Measurements from ENCODE around the gene MELK.

MELK gene

GRCh38 chr9:36576866-36577265 lies 4.2 kb downstream of the MELK start:
- H3K9me3 ChIP-seq (ENCODE audit: control insufficient read depth, low read length), result no peaks in the 10 kb centered on the region
- H3K36me3 ChIP-seq (ENCODE audit: control insufficient read depth, insufficient read depth, low read length), result peaks cover 39% of the 10 kb centered on the region
- WGBS, 2 experiments (ENCODE audit: insufficient coverage in 2 of 2), result 100% methylated on average over 3 of the region's 3 CpGs
- H3K4me3 ChIP-seq (ENCODE audit: extremely low read depth, insufficient read depth, low read length, poor library complexity, severe bottlenecking), result no peak overlapping the region
- H3K27ac ChIP-seq (ENCODE audit: low read depth, low read length, severe bottlenecking), result no peak overlapping the region
- no peaks in the 10 kb centered on the region for H3K4me1 ChIP-seq (ENCODE audit: control insufficient read depth, insufficient read depth, low read length, poor library complexity, severe bottlenecking)

- Histone ChIP-seq H3K4me3 (ENCODE audit: extremely low read depth, insufficient read depth, low read length, poor library complexity, severe bottlenecking) (no peak overlapping the region), H3K36me3 (ENCODE audit: control insufficient read depth, insufficient read depth, low read length) (peaks cover 62% of the 10 kb centered on the region), H3K27ac (ENCODE audit: low read depth, low read length, severe bottlenecking) (no peak overlapping the region), H3K4me1 (ENCODE audit: control insufficient read depth, insufficient read depth, low read length, poor library complexity, severe bottlenecking) (peaks cover 9% of the 10 kb centered on the region), H3K9me3 (ENCODE audit: control insufficient read depth, low read length) (no peaks in the 10 kb centered on the region)
- WGBS, 2 experiments (ENCODE audit: insufficient coverage in 2 of 2), result 75 to 85% methylated on average over 4 of the region's 7 CpGs
Measured at GRCh38 chr9:36584620-36585460, 12.1 kb downstream of the MELK start.

GRCh38 chr9:36590231-36590630 lies 17.5 kb downstream of the MELK start:
- Histone ChIP-seq H3K4me3 (ENCODE audit: extremely low read depth, insufficient read depth, low read length, poor library complexity, severe bottlenecking) (no peak overlapping the region), H3K9me3 (ENCODE audit: control insufficient read depth, low read length) (no peaks in the 10 kb centered on the region), H3K4me1 (ENCODE audit: control insufficient read depth, insufficient read depth, low read length, poor library complexity, severe bottlenecking) (no peaks in the 10 kb centered on the region), H3K27ac (ENCODE audit: low read depth, low read length, severe bottlenecking) (no peak overlapping the region), H3K36me3 (ENCODE audit: control insufficient read depth, insufficient read depth, low read length) (peaks cover 90% of the 10 kb centered on the region)
- 92 to 100% methylated on average over 1 of the region's 1 CpG for WGBS, 2 experiments (ENCODE audit: insufficient coverage in 2 of 2)

- H3K9me3 ChIP-seq (ENCODE audit: control insufficient read depth, low read length), result no peaks in the 10 kb centered on the region
- no peaks in the 10 kb centered on the region for H3K4me1 ChIP-seq (ENCODE audit: control insufficient read depth, insufficient read depth, low read length, poor library complexity, severe bottlenecking)
- WGBS, 2 experiments (ENCODE audit: insufficient coverage in 2 of 2), result 90 to 100% methylated on average over 1 to 2 of the region's 4 CpGs
- no peak overlapping the region for H3K4me3 ChIP-seq (ENCODE audit: extremely low read depth, insufficient read depth, low read length, poor library complexity, severe bottlenecking)
- H3K27ac ChIP-seq (ENCODE audit: low read depth, low read length, severe bottlenecking), result no peak overlapping the region
- H3K36me3 ChIP-seq (ENCODE audit: control insufficient read depth, insufficient read depth, low read length), result peaks cover 98% of the 10 kb centered on the region
Measured at GRCh38 chr9:36592801-36593583, 20.3 kb downstream of the MELK start.

DNA sequence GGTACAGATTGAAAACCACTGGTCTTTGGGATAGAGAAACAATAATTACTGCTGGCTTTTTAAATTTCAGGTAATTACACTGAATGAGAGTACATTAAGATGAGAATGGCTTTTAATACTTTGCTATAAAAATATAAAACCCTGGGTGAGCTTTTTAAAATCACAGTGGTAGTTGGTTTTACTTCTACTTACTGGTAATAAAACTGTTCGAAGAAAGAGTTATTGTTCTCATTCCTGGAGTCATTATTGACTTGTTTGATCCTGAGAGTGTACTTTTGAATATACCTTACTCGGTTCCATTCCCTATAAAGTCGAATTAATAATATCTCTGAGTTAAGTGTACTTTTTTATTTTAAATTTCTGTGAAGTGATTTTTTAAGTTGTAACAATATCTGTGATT lies 21.5 kb downstream of the MELK start:
- H3K9me3 ChIP-seq (ENCODE audit: control insufficient read depth, low read length), result no peaks in the 10 kb centered on the region
- H3K27ac ChIP-seq (ENCODE audit: low read depth, low read length, severe bottlenecking), result no peak overlapping the region
- no peak overlapping the region for H3K4me3 ChIP-seq (ENCODE audit: extremely low read depth, insufficient read depth, low read length, poor library complexity, severe bottlenecking)
- no peaks in the 10 kb centered on the region for H3K4me1 ChIP-seq (ENCODE audit: control insufficient read depth, insufficient read depth, low read length, poor library complexity, severe bottlenecking)
- peaks cover 97% of the 10 kb centered on the region for H3K36me3 ChIP-seq (ENCODE audit: control insufficient read depth, insufficient read depth, low read length)
- 100% methylated on average over 1 of the region's 3 CpGs; no CpG with 5 or more reads in 1 of the 2 experiments for WGBS, 2 experiments (ENCODE audit: insufficient coverage in 2 of 2)

- Histone ChIP-seq H3K36me3 (ENCODE audit: control insufficient read depth, insufficient read depth, low read length) (peaks cover 88% of the 10 kb centered on the region), H3K4me3 (ENCODE audit: extremely low read depth, insufficient read depth, low read length, poor library complexity, severe bottlenecking) (no peak overlapping the region)
- WGBS, 2 experiments (ENCODE audit: insufficient coverage in 2 of 2), result 100% methylated on average over 1 of the region's 2 CpGs; no CpG with 5 or more reads in 1 of the 2 experiments
Measured at GRCh38 chr9:36597412-36598178, 24.9 kb downstream of the MELK start.

DNA sequence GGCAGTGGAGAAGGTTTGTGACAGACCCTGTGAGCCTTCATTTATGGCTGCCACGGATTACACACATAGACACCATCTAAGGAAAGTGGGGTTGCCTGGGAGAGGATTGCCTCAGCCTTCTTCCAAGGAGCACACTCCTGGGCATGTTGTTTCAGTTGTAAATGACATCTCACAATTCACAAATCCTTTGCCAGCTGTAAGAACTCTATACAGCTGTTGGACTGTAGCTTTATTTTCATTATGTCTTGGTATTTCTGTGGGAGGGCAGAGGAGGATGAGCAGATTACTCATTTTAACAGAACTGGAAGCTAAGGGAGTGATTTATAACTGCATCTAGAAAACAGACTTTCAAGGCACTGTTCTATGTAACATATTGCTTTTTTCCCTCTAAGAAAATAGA lies 25.6 kb downstream of the MELK start:
- H3K9me3 ChIP-seq (ENCODE audit: control insufficient read depth, low read length), result no peaks in the 10 kb centered on the region
- H3K27ac ChIP-seq (ENCODE audit: low read depth, low read length, severe bottlenecking), result no peak overlapping the region
- H3K4me3 ChIP-seq (ENCODE audit: extremely low read depth, insufficient read depth, low read length, poor library complexity, severe bottlenecking), result no peak overlapping the region
- 100% methylated on average over 1 of the region's 1 CpG; no CpG with 5 or more reads in 1 of the 2 experiments for WGBS, 2 experiments (ENCODE audit: insufficient coverage in 2 of 2)
- H3K4me1 ChIP-seq (ENCODE audit: control insufficient read depth, insufficient read depth, low read length, poor library complexity, severe bottlenecking), result no peaks in the 10 kb centered on the region
- H3K36me3 ChIP-seq (ENCODE audit: control insufficient read depth, insufficient read depth, low read length), result peaks cover 82% of the 10 kb centered on the region

More at GRCh38 chr9:36597412-36598178, 24.9 kb downstream of the MELK start:
- Histone ChIP-seq H3K4me1 (ENCODE audit: control insufficient read depth, insufficient read depth, low read length, poor library complexity, severe bottlenecking) (no peaks in the 10 kb centered on the region), H3K9me3 (ENCODE audit: control insufficient read depth, low read length) (no peaks in the 10 kb centered on the region), H3K27ac (ENCODE audit: low read depth, low read length, severe bottlenecking) (no peak overlapping the region)

DNA sequence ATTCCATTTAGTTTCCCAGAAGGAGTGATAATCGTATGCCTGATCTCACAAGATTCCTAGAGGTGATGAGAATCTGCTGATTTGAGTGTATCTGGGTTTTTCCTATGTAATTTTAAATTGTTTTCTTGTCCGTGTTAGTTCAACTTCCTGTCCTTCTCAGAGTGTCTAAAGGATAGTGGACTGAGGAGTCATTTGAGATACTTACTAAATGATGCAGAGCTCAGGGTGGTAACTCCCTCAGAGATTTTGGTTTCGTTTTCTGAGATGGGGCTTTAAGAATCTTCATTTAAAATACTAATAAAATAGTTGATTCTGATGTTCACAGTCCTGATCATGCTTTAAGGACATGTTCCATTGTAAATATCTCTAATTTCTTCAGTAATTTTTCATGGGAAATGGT lies 30.3 kb downstream of the MELK start:
- H3K4me1 ChIP-seq (ENCODE audit: control insufficient read depth, insufficient read depth, low read length, poor library complexity, severe bottlenecking), result no peaks in the 10 kb centered on the region
- no peak overlapping the region for H3K4me3 ChIP-seq (ENCODE audit: extremely low read depth, insufficient read depth, low read length, poor library complexity, severe bottlenecking)
- peaks cover 74% of the 10 kb centered on the region for H3K36me3 ChIP-seq (ENCODE audit: control insufficient read depth, insufficient read depth, low read length)
- 100% methylated on average over 2 of the region's 3 CpGs; no CpG with 5 or more reads in 1 of the 2 experiments for WGBS, 2 experiments (ENCODE audit: insufficient coverage in 2 of 2)
- H3K27ac ChIP-seq (ENCODE audit: low read depth, low read length, severe bottlenecking), result no peak overlapping the region
- H3K9me3 ChIP-seq (ENCODE audit: control insufficient read depth, low read length), result no peaks in the 10 kb centered on the region

- peaks cover 88% of the 10 kb centered on the region for H3K36me3 ChIP-seq (ENCODE audit: control insufficient read depth, insufficient read depth, low read length)
- H3K4me3 ChIP-seq (ENCODE audit: extremely low read depth, insufficient read depth, low read length, poor library complexity, severe bottlenecking), result no peak overlapping the region
- no peaks in the 10 kb centered on the region for H3K4me1 ChIP-seq (ENCODE audit: control insufficient read depth, insufficient read depth, low read length, poor library complexity, severe bottlenecking)
- H3K9me3 ChIP-seq (ENCODE audit: control insufficient read depth, low read length), result no peaks in the 10 kb centered on the region
- no peak overlapping the region for H3K27ac ChIP-seq (ENCODE audit: low read depth, low read length, severe bottlenecking)
- WGBS, 2 experiments (ENCODE audit: insufficient coverage in 2 of 2), result 83 to 100% methylated on average over 1 of the region's 2 CpGs
Measured at GRCh38 chr9:36609306-36609705, 36.6 kb downstream of the MELK start.

- no peak overlapping the region for H3K4me3 ChIP-seq (ENCODE audit: extremely low read depth, insufficient read depth, low read length, poor library complexity, severe bottlenecking)
- no peak overlapping the region for H3K27ac ChIP-seq (ENCODE audit: low read depth, low read length, severe bottlenecking)
- peaks cover 56% of the 10 kb centered on the region for H3K36me3 ChIP-seq (ENCODE audit: control insufficient read depth, insufficient read depth, low read length)
- H3K9me3 ChIP-seq (ENCODE audit: control insufficient read depth, low read length), result no peaks in the 10 kb centered on the region
- WGBS, 2 experiments (ENCODE audit: insufficient coverage in 2 of 2), result 100% methylated on average over 4 of the region's 6 CpGs; no CpG with 5 or more reads in 1 of the 2 experiments
- H3K4me1 ChIP-seq (ENCODE audit: control insufficient read depth, insufficient read depth, low read length, poor library complexity, severe bottlenecking), result peaks cover 7% of the 10 kb centered on the region
Measured at GRCh38 chr9:36622121-36622520, 49.4 kb downstream of the MELK start.

Data from mesodermal cell (in vitro differentiated cells).